Upper lobe of left lung (tissue), 4 donors: ENCODE measurements around the gene MASTL.

Source experiments
- CTCF ChIP-seq, 6 experiments: fragments of 450-650 bp in 4 of 6; fragments of 200-600 bp in 2 of 6; sonication (generic) in 2 of 6; IDR thresholded peaks; one replicate each; pipeline ENCODE4 v1.5.1; 2016 to 2019; ENCODE audit warnings: antibody characterized with exemption in 6 of 6
- EP300 ChIP-seq, 4 donors: sonication (generic); formaldehyde crosslinking; IDR thresholded peaks; one replicate each; pipeline ENCODE4 v1.5.1; 2017; ENCODE audit warnings: antibody characterized with exemption in 4 of 4, control low read depth in 2 of 4
- POLR2A ChIP-seq, 4 donors: fragments of 450-650 bp; IDR thresholded peaks; one replicate each; pipeline ENCODE4 v1.5.1; 2016 to 2017; ENCODE audit warnings: antibody characterized with exemption in 4 of 4, mild to moderate bottlenecking in 2 of 4

GRCh38 chr10:27108165-27108564 lies 47.0 kb upstream of the MASTL start:
- TF ChIP-seq EP300 (IDR thresholded peaks at IDR 0.05) (no peak), CTCF (IDR thresholded peaks at IDR 0.05) (no peak), POLR2A (IDR thresholded peaks at IDR 0.05) (no peak)
